GM06990 (cell line): ENCODE results near the gene MMP20.

Experiments
- DNase-seq: peaks from one replicate; pipeline ENCODE4 v3.0.0-alpha.2; 2011; ENCODE audit not compliant: insufficient read length; ENCODE audit errors: extremely low read depth
- H3K27me3 ChIP-seq: replicated peaks from 2 replicates; pipeline ENCODE4 v1.6.0; 2011; ENCODE audit warnings: low read length; ENCODE audit not compliant: control insufficient read depth, insufficient read depth
- H3K36me3 ChIP-seq: 2 replicates; pipeline ENCODE4 v1.5.1; 2011; ENCODE audit warnings: low read length; ENCODE audit not compliant: control insufficient read depth, insufficient read depth
- H3K4me3 ChIP-seq: replicated peaks from 2 replicates; pipeline ENCODE4 v1.5.1; 2011; ENCODE audit warnings: low read depth, mild to moderate bottlenecking, control low read depth, low read length
- CTCF ChIP-seq: IDR thresholded peaks from 2 replicates; pipeline ENCODE4 v1.5.1; 2011; ENCODE audit warnings: low read length, control low read depth, mild to moderate bottlenecking, inconsistent platforms; ENCODE audit not compliant: insufficient read depth, poor library complexity, severe bottlenecking

Gene MMP20

GRCh38 chr11:102614485-102614884, 10.6 kb downstream of the MMP20 start:
- DNase-seq, result no peak
- TF ChIP-seq CTCF, result peak; percentile 5

GRCh38 chr11:102614031-102614430, 11.1 kb downstream of the MMP20 start:
- TF ChIP-seq CTCF, result no peak
- no peak for DNase-seq
- H3K4me3 ChIP-seq, result no peak overlapping the region
- H3K36me3 ChIP-seq, result no peaks in the 10 kb centered on the region
- H3K27me3 ChIP-seq, result no peaks in the 10 kb centered on the region

More at GRCh38 chr11:102614485-102614884, 10.6 kb downstream of the MMP20 start:
- Histone ChIP-seq H3K4me3 (no peak overlapping the region), H3K36me3 (no peaks in the 10 kb centered on the region), H3K27me3 (no peaks in the 10 kb centered on the region)

- H3K36me3 ChIP-seq, result no peaks in the 10 kb centered on the region
- H3K27me3 ChIP-seq, result no peaks in the 10 kb centered on the region
- no peak for TF ChIP-seq CTCF
- no peak for DNase-seq
- no peak overlapping the region for H3K4me3 ChIP-seq
Observed at GRCh38 chr11:102613450-102613849, 11.7 kb downstream of the MMP20 start.

GRCh38 chr11:102611291-102611690, 13.8 kb downstream of the MMP20 start:
- no peak overlapping the region for H3K4me3 ChIP-seq
- no peak for TF ChIP-seq CTCF
- DNase-seq, result no peak
- H3K36me3 ChIP-seq, result no peaks in the 10 kb centered on the region
- no peaks in the 10 kb centered on the region for H3K27me3 ChIP-seq

GRCh38 chr11:102610200-102610599, 14.9 kb downstream of the MMP20 start:
- no peak for TF ChIP-seq CTCF
- no peaks in the 10 kb centered on the region for H3K27me3 ChIP-seq
- H3K4me3 ChIP-seq, result no peak overlapping the region
- H3K36me3 ChIP-seq, result no peaks in the 10 kb centered on the region
- DNase-seq, result peak; percentile 52

- DNase-seq, result no peak
- no peak overlapping the region for H3K4me3 ChIP-seq
- TF ChIP-seq CTCF, result no peak
- no peaks in the 10 kb centered on the region for H3K27me3 ChIP-seq
- no peaks in the 10 kb centered on the region for H3K36me3 ChIP-seq
Observed at GRCh38 chr11:102608699-102609098, 16.4 kb downstream of the MMP20 start.
